Natural killer cell treated with Interleukin-12 subunit alpha and Interleukin-12 subunit beta and Interleukin-15 and Interleukin-18, amount 100 ng/mL, for 72 hours (primary cell): ENCODE measurements around the gene RAD17. TPM values are rescaled to one million over a fixed set of nuclear protein-coding genes. Genes with fewer than 3 reads are reported as not detected.
"Not testable (repeated sequence)": the region's sequence is repeated elsewhere in the genome, so short reads cannot be mapped to it uniquely, and the experiment has no call there.

Experiments
- ATAC-seq, 2 donors: fragments of 150-1000 bp; cut with Tn5 transposase in 1 of 2; sonication (Bioruptor Pico), chemical (Tn5 transposase) in 1 of 2; 2 replicates each; pipeline ENCODE4 v1.10.0; 2021
- DNase-seq: peaks from one replicate; pipeline ENCODE4 v3.0.0; 2022; ENCODE audit warnings: low spot score
- H3K27ac Mint-ChIP-seq, 2 donors: 1 replicate in 1 of 2; 2 replicates in 1 of 2; pipeline ENCODE4 v1.8.0; 2022; ENCODE audit warnings: mixed read lengths in 2 of 2, mild to moderate bottlenecking in 1 of 2, moderate library complexity in 1 of 2
- H3K27me3 Mint-ChIP-seq, 2 donors: 1 replicate in 1 of 2; 2 replicates in 1 of 2; pipeline ENCODE4 v1.8.0; 2022; ENCODE audit warnings: mixed read lengths in 2 of 2
- H3K36me3 Mint-ChIP-seq: one replicate; pipeline ENCODE4 v1.8.0; 2022; ENCODE audit warnings: mixed read lengths
- H3K4me1 Mint-ChIP-seq, 2 donors: 1 replicate in 1 of 2; 2 replicates in 1 of 2; pipeline ENCODE4 v1.8.0; 2022; ENCODE audit warnings: low read depth in 2 of 2, mixed read lengths in 2 of 2, mild to moderate bottlenecking in 1 of 2
- H3K4me3 Mint-ChIP-seq: one replicate; pipeline ENCODE4 v1.8.0; 2022; ENCODE audit warnings: mixed read lengths
- H3K9me3 Mint-ChIP-seq: 2 replicates; pipeline ENCODE4 v1.8.0; 2022; ENCODE audit warnings: mixed read lengths
- total RNA-seq, 2 donors: library from RNA; stranded (reverse); gene quantifications; one replicate each; pipeline ENCODE4 v1.2.3, GENCODE V29; 2022

The RAD17 gene
- 10 to 100 TPM; 22.1 to 24.1 TPM for total RNA-seq

DNA sequence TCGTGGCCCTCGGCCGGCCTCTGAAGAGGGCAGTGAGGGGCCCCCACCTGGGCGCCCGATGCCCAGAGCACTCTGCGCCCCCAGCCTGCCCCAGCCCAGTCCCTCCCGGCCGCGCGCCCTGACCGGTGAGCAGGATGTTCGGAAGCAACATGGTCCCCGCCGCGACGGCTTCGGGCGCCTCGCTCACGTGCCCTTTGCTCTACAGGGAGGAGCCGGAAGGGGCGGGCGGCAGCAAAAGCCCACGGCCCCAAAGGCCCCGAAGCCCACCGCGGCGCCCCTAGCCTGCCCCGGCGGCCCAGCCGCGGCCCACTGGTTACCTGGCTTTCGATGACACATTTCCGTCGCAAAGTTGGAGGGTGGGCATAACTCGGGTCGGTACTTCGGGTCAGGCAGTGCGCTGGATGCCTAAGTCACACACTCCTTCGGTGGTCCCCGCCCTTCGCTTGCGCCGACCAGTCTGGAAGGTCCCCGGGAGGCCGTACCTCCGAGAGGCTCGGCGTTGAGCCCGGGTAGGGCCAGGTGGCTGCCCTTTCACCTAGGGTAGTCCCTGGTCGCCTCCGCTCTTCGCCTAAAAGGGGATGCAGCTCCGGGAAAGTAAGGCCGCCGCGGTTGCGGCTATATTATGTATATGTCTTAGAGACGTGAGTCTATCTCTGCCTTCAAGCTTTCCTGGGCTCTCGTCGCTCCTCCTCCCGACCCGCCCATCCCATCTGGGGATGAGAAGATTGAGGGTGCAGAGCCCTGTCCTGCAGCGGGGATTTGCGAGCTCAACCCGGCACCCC, at the start of gene RAD17, which contains the start of the genes AK6 and TAF9:
Gene RAD17 (plus strand): TSS at position 479 of the 782 bp plus-strand sequence. CDS start 2,391 bp downstream, outside the sequence.
Gene AK6 (minus strand): TSS at position 181 of the 782 bp plus-strand sequence. CDS start 30 bp downstream, at position 151.
Gene TAF9 (minus strand): TSS at position 181 of the 782 bp plus-strand sequence. CDS start 3,783 bp downstream, outside the sequence.
- H3K4me3 Mint-ChIP-seq: peak within 1 kb of the TSS; percentile 90
- DNase-seq (peak; percentile 94), ATAC-seq (peak; percentile 97 to 98)
- H3K4me1 Mint-ChIP-seq: peaks cover 12 to 17% of the 10 kb centered on the region in 2 donors
- no peaks in the 10 kb centered on the region for H3K9me3 Mint-ChIP-seq
- no peaks in the 10 kb centered on the region for H3K27me3 Mint-ChIP-seq
- H3K36me3 Mint-ChIP-seq: peaks cover 14% of the 10 kb centered on the region
- H3K27ac Mint-ChIP-seq: peak within 1 kb of the TSS; percentile 90 to 92

GRCh38 chr5:69326365-69326764, 43.3 kb upstream of the RAD17 start:
- DNase-seq (no peak), ATAC-seq (no peak)
- no peak overlapping the region for H3K4me3 Mint-ChIP-seq
- no peak overlapping the region for H3K27ac Mint-ChIP-seq
- no peaks in the 10 kb centered on the region for H3K9me3 Mint-ChIP-seq
- H3K27me3 Mint-ChIP-seq: no peaks in the 10 kb centered on the region
- no peaks in the 10 kb centered on the region for H3K36me3 Mint-ChIP-seq
- H3K4me1 Mint-ChIP-seq: no peaks in the 10 kb centered on the region

DNA sequence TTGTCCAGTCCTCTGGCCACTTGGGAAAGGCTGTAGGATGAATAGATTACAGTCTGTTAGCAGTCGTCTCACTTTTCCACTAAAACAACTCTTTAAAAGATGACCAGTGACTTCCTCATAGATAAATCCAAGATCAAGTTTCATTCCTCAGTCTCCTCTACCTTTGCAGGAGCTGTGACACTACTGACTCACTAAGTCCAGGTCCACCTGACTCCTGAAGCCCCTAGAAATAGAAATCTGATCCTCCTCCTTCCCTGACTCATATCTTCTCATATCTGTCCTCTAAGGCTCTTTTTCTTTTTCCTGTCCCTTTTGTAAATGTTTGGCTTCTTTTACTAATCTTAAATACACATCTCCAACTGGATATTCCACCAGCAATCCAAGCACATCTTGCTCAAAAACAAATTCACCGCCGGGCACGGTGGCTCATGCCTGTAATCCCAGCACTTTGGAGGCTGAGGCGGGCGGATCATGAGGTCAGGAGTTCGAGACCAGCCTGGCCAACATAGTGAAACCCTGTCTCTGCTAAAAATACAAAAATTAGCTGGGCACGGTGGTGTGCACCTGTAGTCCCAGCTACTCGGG, 39.6 kb upstream of the RAD17 start:
- H3K9me3 Mint-ChIP-seq: no peaks in the 10 kb centered on the region
- no peaks in the 10 kb centered on the region for H3K27me3 Mint-ChIP-seq
- ATAC-seq: no peak

DNA sequence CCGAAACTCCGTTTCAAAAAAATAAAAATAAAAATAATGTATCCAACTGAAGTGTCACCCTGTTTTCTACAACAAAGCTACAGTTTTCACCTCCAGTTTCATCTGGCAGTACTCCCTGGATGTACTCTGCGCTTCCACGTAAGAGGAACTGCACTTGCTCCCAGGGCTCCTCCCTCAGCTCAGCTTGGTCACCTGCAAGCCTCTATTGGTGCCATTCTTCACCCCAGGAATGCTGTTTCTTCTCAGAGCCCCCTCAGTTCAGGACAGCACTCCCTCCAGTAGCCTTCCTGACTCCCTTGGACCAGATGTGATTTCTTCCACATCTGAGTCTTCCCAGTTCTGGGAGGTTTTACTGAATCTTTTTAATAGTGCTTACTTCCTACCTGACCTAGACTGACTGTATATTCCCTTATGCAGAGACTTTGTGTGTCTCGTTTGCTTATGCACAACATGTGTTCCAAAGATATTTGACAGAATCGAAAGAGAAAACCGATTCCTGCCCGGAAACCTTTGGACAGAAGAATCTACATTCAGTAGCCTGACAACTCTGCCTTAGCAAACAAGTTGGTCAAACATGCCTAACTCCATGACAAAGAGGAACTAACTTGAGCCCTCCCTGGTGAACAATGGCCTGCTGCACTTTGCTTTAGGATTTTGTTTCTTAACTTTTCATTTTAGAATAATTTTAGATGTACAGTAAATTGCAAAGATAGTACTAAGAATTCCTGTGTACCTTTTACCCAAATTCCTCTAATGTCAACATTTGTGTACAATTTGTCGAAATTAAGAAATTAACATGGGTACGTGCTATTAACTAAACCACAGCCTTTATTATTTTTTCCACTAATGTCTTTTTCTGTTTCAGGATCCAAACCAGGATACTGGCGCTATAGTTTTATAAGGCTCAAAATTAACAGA, 37.8 kb upstream of the RAD17 start:
- Mint-ChIP-seq H3K27me3 (no peaks in the 10 kb centered on the region), H3K4me3 (peak overlapping the region; percentile 88), H3K4me1 (peaks cover 10 to 11% of the 10 kb centered on the region in 2 donors), H3K9me3 (no peaks in the 10 kb centered on the region), H3K36me3 (no peaks in the 10 kb centered on the region), H3K27ac (peak overlapping the region; percentile 82 to 90)
- no peak for ATAC-seq
- no peak for DNase-seq

More for the DNA sequence above, 39.6 kb upstream of the RAD17 start:
- Mint-ChIP-seq H3K36me3 (no peaks in the 10 kb centered on the region), H3K27ac (no peak overlapping the region), H3K4me3 (no peak overlapping the region), H3K4me1 (peaks cover 10 to 11% of the 10 kb centered on the region in 2 donors)
- DNase-seq: no peak

GRCh38 chr5:69333668-69334315, 35.8 kb upstream of the RAD17 start:
- H3K27me3 Mint-ChIP-seq, H3K4me3 Mint-ChIP-seq, H3K9me3 Mint-ChIP-seq, ATAC-seq, H3K27ac Mint-ChIP-seq, H3K36me3 Mint-ChIP-seq, DNase-seq: not testable (repeated sequence)
- H3K4me1 Mint-ChIP-seq: peaks cover 10 to 11% of the 10 kb centered on the region in 2 donors

GRCh38 chr5:69334793-69335268, 34.8 kb upstream of the RAD17 start:
- peak; percentile 75 to 82 for ATAC-seq
- H3K4me3 Mint-ChIP-seq: peak overlapping the region; percentile 30

DNA sequence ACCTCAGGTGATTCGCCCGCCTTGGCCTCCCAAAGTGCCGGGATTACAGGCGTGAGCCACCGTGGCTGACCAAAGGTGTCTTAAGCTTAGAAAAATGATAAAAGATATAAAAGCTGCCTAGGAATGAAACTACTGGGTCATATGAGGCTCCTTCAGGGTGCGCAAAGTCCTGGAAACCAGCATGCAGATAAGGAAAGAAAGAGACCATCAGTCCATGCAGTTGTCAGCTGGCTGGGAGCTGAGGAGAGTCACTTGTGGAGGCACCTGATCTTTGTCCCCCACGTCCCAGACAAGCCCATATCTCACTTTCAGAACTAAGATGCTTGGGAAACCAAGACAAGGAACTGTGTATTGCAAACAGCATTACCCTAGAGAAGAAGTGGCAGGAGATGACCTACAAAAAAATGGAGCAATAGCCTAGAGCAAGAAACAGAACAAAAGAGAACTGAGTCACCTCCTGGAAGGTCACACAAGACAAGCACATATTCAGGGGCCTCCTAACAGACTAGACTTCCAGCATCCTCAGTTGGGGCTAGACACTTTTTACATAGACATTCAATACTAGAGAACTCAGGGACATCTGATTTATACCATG, 34.2 kb upstream of the RAD17 start:
- Mint-ChIP-seq H3K27ac (no peak overlapping the region), H3K36me3 (no peaks in the 10 kb centered on the region), H3K4me1 (peaks cover 10 to 11% of the 10 kb centered on the region in 2 donors), H3K4me3 (no peak overlapping the region), H3K9me3 (no peaks in the 10 kb centered on the region), H3K27me3 (no peaks in the 10 kb centered on the region)
- DNase-seq: no peak
- no peak for ATAC-seq

More at GRCh38 chr5:69334793-69335268, 34.8 kb upstream of the RAD17 start:
- Mint-ChIP-seq H3K4me1 (peaks cover 10 to 11% of the 10 kb centered on the region in 2 donors), H3K27ac (peak overlapping the region in 1 of 2 donors; percentile 35), H3K36me3 (no peaks in the 10 kb centered on the region), H3K9me3 (no peaks in the 10 kb centered on the region), H3K27me3 (no peaks in the 10 kb centered on the region)
- DNase-seq: peak; percentile 72

GRCh38 chr5:69341520-69342161, 28.0 kb upstream of the RAD17 start:
- no peaks in the 10 kb centered on the region for H3K9me3 Mint-ChIP-seq
- ATAC-seq (peak in 1 of 2 donors; percentile 52), DNase-seq (no peak)
- H3K36me3 Mint-ChIP-seq: no peaks in the 10 kb centered on the region
- H3K4me3 Mint-ChIP-seq: no peak overlapping the region
- no peak overlapping the region for H3K27ac Mint-ChIP-seq
- H3K4me1 Mint-ChIP-seq: no peaks in the 10 kb centered on the region
- no peaks in the 10 kb centered on the region for H3K27me3 Mint-ChIP-seq

DNA sequence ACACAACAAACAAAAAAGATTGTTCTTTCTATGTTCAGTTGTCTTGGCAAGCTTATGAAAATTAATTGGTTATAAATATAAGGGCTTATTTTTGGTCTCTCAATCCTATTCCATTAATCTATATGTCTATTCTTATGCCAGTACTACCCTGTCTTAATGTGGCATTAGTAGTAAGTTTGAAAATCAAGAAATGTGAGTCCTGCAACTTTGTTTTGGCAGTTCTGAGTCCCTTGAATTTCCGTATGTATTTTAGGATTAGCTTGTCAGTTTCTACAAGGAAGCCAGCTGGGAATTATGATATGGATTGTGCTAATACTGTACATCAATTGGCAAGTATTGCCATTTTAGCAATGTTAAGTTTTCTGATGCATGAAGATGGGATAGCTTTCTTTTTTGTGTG, 26.5 kb upstream of the RAD17 start:
- no peaks in the 10 kb centered on the region for H3K4me1 Mint-ChIP-seq
- no peak overlapping the region for H3K27ac Mint-ChIP-seq
- no peaks in the 10 kb centered on the region for H3K9me3 Mint-ChIP-seq
- H3K27me3 Mint-ChIP-seq: no peaks in the 10 kb centered on the region
- ATAC-seq: no peak
- no peaks in the 10 kb centered on the region for H3K36me3 Mint-ChIP-seq
- DNase-seq: no peak
- no peak overlapping the region for H3K4me3 Mint-ChIP-seq

- ATAC-seq: no peak
- no peaks in the 10 kb centered on the region for H3K4me1 Mint-ChIP-seq
- H3K36me3 Mint-ChIP-seq: peaks cover 7% of the 10 kb centered on the region
- DNase-seq: no peak
- H3K27me3 Mint-ChIP-seq: no peaks in the 10 kb centered on the region
- no peak overlapping the region for H3K4me3 Mint-ChIP-seq
- H3K9me3 Mint-ChIP-seq: no peaks in the 10 kb centered on the region
- H3K27ac Mint-ChIP-seq: no peak overlapping the region
These were observed 19.0 kb upstream of the RAD17 start for GRCh38 chr5:69350664-69351063.

DNA sequence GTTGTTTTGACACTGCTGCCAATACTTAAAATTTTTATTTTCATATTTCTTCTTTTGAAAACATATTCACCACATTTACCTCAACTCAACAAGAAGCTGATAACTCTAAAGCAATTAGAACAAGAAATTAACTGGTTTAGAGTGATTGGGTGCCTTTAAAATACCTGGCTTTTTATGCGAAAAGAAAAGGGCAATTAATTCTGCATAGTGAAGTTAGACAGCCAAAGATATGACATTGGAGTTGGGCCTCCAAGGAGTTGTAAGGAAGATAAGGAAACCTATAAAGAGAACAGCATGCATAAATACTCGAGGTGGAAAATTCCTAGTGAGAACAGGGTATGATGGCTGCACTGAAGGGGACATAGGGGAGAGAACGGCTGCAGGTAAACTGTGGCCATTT, 9.9 kb upstream of the RAD17 start:
- H3K27ac Mint-ChIP-seq: no peak overlapping the region
- no peaks in the 10 kb centered on the region for H3K27me3 Mint-ChIP-seq
- no peaks in the 10 kb centered on the region for H3K9me3 Mint-ChIP-seq
- H3K36me3 Mint-ChIP-seq: peaks cover 20% of the 10 kb centered on the region
- H3K4me3 Mint-ChIP-seq: no peak overlapping the region
- peaks cover 9 to 11% of the 10 kb centered on the region in 2 donors for H3K4me1 Mint-ChIP-seq
- ATAC-seq: no peak
- no peak for DNase-seq

GRCh38 chr5:69360442-69360841, 9.2 kb upstream of the RAD17 start:
- no peaks in the 10 kb centered on the region for H3K27me3 Mint-ChIP-seq
- peaks cover 13 to 17% of the 10 kb centered on the region in 2 donors for H3K4me1 Mint-ChIP-seq
- no peak overlapping the region for H3K27ac Mint-ChIP-seq
- DNase-seq (no peak), ATAC-seq (no peak)
- H3K4me3 Mint-ChIP-seq: no peak overlapping the region
- H3K9me3 Mint-ChIP-seq: no peaks in the 10 kb centered on the region
- H3K36me3 Mint-ChIP-seq: peaks cover 27% of the 10 kb centered on the region
